RWPE2 (cell line): ENCODE measurements around the gene TBX2.

Source experiments
- ATAC-seq: fragments of 200-7000 bp; cut with Tn5 transposase; 3 replicates; pipeline ENCODE4 v1.9.1; 2021; ENCODE audit warnings: low read depth
- DNase-seq: peaks from one replicate; pipeline ENCODE4 v3.0.0-alpha.2; 2020; ENCODE audit warnings: low spot score
- H3K27ac ChIP-seq: fragments of 450-650 bp; 2 replicates; pipeline ENCODE4 v1.5.1; 2017; ENCODE audit warnings: mild to moderate bottlenecking; ENCODE audit not compliant: poor library complexity, severe bottlenecking
- H3K27me3 ChIP-seq: fragments of 250-450 bp; sonication (Bioruptor Pico); 2 replicates; pipeline ENCODE4 v1.5.1; 2021; ENCODE audit warnings: mild to moderate bottlenecking, moderate library complexity; ENCODE audit not compliant: insufficient read depth, poor library complexity, severe bottlenecking
- H3K36me3 ChIP-seq: fragments of 250-450 bp; sonication (Bioruptor Pico); 2 replicates; pipeline ENCODE4 v1.5.1; 2020; ENCODE audit warnings: low read depth, mild to moderate bottlenecking, moderate library complexity
- H3K4me1 ChIP-seq: fragments of 250-450 bp; sonication (Bioruptor Pico); 2 replicates; pipeline ENCODE4 v1.5.1; 2021; ENCODE audit warnings: mild to moderate bottlenecking, moderate library complexity; ENCODE audit not compliant: insufficient read depth, poor library complexity, severe bottlenecking
- H3K4me3 ChIP-seq: fragments of 250-450 bp; sonication (Bioruptor Pico); 2 replicates; pipeline ENCODE4 v1.5.1; 2021; ENCODE audit warnings: mild to moderate bottlenecking, moderate library complexity; ENCODE audit not compliant: severe bottlenecking
- H3K9me3 ChIP-seq: fragments of 250-450 bp; sonication (Bioruptor Pico); 2 replicates; pipeline ENCODE4 v1.5.1; 2021; ENCODE audit warnings: mild to moderate bottlenecking, moderate library complexity; ENCODE audit not compliant: severe bottlenecking
- CTCF ChIP-seq: fragments of 450-650 bp; IDR thresholded peaks from one replicate; pipeline ENCODE4 v1.5.1; 2017; ENCODE audit warnings: mild to moderate bottlenecking, moderate library complexity; ENCODE audit not compliant: poor library complexity, severe bottlenecking

The TBX2 gene

DNA sequence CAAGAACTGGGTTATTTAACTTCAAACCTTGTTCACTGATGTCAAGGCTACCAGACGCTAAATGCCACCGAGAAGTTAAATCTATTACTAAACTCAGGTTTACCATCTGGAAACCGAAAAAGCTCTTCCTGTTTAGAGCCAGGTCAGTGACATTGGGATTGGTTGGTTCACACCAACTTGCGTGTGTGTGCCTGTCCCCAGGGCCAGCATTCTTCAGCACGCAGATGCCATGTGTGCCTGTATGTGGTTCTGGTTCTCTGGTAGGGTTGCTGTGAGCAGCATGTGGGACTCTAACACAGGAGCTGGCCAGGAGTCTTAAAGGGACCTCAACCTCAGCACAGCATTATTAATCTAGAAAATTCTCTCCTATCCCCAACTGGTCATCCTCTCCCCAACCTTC, 18.1 kb upstream of the TBX2 start:
- Histone ChIP-seq H3K27me3 (no peaks in the 10 kb centered on the region), H3K9me3 (no peaks in the 10 kb centered on the region), H3K27ac (no peak overlapping the region), H3K4me1 (no peaks in the 10 kb centered on the region), H3K36me3 (no peaks in the 10 kb centered on the region), H3K4me3 (no peak overlapping the region)
- DNase-seq = no peak
- no peak for TF ChIP-seq CTCF
- no peak for ATAC-seq

GRCh38 chr17:61382796-61383688, 16.6 kb upstream of the TBX2 start:
- no peak for DNase-seq
- no peaks in the 10 kb centered on the region for H3K27me3 ChIP-seq
- no peak overlapping the region for H3K4me3 ChIP-seq
- no peak overlapping the region for H3K27ac ChIP-seq
- no peaks in the 10 kb centered on the region for H3K36me3 ChIP-seq
- no peak for ATAC-seq
- H3K4me1 ChIP-seq = no peaks in the 10 kb centered on the region
- TF ChIP-seq CTCF = no peak
- no peaks in the 10 kb centered on the region for H3K9me3 ChIP-seq

GRCh38 chr17:61383689-61384201, 15.9 kb upstream of the TBX2 start:
- H3K36me3 ChIP-seq = no peaks in the 10 kb centered on the region
- no peak for TF ChIP-seq CTCF
- DNase-seq (no peak), ATAC-seq (no peak)
- H3K9me3 ChIP-seq = no peaks in the 10 kb centered on the region
- no peak overlapping the region for H3K27ac ChIP-seq
- H3K4me3 ChIP-seq = no peak overlapping the region
- no peaks in the 10 kb centered on the region for H3K27me3 ChIP-seq
- H3K4me1 ChIP-seq = no peaks in the 10 kb centered on the region

DNA sequence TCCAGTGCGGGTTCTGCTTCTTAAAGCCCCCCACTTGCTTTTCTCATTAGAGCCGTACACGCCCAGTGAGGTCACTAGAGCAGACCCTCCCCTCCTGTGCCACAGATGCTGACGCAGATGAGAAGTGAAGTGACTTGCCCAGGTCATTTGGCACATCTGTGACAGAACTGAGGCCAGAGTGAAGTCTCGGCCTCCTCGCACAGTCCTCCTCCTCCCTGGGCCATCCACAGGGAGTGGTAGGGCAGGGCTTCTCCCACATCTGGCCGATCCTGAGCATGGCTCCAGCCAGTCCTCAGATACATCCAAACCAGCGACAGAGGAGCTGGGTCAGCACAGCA, 15.3 kb upstream of the TBX2 start:
- no peaks in the 10 kb centered on the region for H3K9me3 ChIP-seq
- H3K27ac ChIP-seq = no peak overlapping the region
- no peaks in the 10 kb centered on the region for H3K4me1 ChIP-seq
- DNase-seq (no peak), ATAC-seq (no peak)
- no peaks in the 10 kb centered on the region for H3K27me3 ChIP-seq
- no peaks in the 10 kb centered on the region for H3K36me3 ChIP-seq
- TF ChIP-seq CTCF = no peak
- no peak overlapping the region for H3K4me3 ChIP-seq
